Left hindlimb (tissue), 1 donor: ENCODE results near the gene TARBP2.

Experiments used
- DNase-seq: peaks from one replicate; pipeline ENCODE4 v3.0.0-alpha.2; 2018

The TARBP2 gene

DNA sequence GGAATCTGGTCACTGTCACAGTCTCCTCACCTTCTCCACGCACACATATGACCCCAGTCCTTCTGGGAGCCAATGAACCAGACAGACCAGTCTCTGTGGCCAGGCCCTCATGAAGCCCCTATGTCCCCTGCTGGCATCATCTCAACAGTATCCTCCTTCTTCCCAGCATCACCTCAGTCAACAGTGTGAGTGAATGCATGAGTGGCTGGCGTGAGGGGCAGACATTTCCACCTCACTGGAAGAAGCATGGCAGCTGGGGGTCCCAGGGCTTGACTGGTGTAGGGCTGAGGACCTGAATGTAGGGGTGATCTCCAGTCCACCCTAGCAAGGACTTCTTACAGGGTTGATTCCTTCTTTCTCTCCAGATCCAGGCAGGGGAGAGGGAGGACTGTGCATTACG lies 3.6 kb upstream of the TARBP2 start:
- no peak for DNase-seq

GRCh38 chr12:53498235-53498630 lies 2.9 kb upstream of the TARBP2 start:
- no peak for DNase-seq

- peak; percentile 83 for DNase-seq
Measured at GRCh38 chr12:53499266-53500141, 1.6 kb upstream of the TARBP2 start, which contains the start of gene MAP3K12. Gene MAP3K12 (minus strand): TSS chr12:53499458. CDS start chr12:53487391, 12,067 bp downstream.

GRCh38 chr12:53500142-53500775 lies 824 bp upstream of the TARBP2 start:
- DNase-seq, result no peak

DNA sequence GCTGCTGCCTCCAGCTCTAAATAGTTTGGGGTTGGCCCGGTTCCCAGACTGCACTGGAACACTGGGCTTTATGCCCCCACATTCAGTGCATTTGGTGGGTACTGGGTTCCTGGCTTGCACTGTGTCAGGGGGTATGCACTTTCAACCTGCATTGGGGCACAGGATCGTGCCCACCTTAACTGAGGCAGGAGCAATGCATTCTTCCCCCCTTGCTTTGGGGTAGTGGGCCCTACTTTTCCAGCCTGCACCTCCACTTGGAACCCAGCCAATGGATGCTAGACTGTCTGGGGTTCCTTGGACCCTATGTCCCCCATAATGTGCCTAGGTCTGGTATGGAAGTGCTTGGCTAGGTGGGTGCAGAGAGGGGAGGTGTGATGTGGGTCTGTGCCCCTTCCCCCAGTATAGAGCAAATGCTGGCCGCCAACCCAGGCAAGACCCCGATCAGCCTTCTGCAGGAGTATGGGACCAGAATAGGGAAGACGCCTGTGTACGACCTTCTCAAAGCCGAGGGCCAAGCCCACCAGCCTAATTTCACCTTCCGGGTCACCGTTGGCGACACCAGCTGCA lies 615 bp downstream of the TARBP2 start:
- DNase-seq, result no peak

DNA sequence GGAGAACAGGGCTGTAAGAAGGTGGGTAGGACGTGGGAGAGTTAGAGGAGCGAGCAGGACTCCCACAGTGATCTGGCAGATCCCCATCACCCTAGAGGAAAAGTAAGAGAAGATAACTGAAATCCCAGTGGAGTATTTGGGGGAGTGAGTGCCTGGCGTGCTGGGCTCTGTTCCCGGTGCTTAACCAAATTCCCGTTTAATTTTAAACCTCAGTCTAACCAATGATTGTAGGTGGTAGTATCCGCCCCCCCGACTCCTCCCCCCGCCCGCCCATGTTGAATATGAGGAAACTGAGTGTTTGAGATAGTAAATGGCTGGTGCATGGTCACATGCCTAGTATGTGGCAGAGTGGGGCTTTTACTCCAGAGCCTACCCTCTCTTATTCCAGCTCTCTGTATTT lies 1.2 kb downstream of the TARBP2 start:
- no peak for DNase-seq

DNA sequence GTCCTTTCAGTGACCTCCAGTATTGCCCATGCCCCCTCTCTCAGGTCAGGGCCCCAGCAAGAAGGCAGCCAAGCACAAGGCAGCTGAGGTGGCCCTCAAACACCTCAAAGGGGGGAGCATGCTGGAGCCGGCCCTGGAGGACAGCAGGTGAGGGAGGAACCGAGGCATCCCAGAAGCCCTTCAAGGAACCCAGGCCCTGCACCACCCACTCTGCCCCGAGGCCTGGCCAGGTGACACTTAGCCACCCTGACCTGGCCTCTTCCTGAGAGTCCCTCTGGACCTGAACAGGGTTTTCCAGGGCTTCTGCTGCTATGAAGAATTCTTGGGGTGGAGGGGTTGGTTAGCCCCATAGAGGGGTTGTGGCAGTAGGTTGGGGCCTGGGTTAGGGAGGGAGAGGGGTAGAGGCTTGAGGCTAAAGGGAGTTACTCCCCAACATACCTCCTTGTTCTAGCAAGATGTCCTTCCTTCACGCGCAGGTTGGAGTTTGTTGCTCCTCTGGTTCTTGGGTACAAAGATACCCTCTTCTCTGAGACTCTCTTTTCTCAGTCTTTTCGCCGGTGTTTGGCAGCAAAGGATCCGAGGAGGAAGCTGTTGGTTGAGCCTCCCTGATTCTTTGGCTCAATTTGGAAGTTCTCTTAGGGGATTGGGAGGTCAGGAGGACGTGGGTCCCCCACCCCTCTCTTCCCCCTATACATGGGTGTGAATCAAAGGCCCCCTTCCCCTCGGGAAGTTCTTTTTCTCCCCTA lies 2.1 kb downstream of the TARBP2 start:
- DNase-seq, result no peak

DNA sequence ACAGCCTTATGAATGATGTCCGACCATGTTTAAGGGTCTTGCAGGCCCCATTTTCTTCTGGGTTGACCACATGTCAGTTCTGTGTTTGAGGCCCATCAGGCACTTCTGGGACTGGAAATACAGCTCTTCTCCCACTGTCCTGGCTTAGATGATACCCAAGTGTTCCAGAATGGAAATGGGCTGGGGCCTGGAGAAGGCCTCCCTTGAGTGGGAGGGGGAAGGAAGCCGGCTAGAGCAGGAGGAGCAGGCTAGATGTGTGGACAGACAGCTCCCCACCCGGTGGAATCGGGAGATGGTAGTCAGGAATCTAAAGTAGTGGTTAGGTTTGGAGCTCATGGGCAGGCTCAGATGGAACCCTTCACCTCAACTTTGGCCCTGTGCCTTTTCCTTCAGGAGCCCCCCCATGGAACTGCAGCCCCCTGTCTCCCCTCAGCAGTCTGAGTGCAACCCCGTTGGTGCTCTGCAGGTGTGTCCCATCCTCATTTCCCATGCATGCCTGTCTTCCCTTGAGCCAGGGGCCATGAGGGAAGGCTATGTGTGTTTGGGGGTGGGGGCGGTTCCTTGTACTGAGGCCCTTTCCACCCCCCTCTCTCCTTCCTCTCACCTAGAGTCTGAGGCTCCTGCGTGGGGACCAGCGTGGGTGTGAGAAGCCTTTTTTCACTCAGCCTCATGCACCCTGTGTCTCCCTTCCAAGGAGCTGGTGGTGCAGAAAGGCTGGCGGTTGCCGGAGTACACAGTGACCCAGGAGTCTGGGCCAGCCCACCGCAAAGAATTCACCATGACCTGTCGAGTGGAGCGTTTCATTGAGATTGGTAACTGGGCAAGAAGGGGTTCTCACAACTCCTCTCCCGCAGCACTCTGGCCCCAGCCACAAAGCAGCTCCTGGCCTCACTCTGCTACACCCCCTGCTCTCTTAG lies 3.2 kb downstream of the TARBP2 start:
- DNase-seq, result no peak

DNA sequence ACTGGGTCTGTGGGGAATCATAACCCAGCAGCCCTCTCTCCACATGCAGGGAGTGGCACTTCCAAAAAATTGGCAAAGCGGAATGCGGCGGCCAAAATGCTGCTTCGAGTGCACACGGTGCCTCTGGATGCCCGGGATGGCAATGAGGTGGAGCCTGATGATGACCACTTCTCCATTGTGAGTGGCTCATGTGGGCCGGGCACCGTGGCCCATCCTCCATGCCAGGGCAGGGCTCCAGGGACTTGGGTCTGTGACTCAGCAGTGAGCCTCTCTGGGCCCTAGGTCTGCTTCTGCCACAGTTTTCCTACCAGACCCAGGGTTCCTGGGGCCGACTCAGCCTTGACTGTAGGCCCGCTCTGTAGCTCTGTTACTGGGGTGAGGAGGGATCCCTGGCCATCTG lies 4.0 kb downstream of the TARBP2 start:
- DNase-seq, result no peak

DNA sequence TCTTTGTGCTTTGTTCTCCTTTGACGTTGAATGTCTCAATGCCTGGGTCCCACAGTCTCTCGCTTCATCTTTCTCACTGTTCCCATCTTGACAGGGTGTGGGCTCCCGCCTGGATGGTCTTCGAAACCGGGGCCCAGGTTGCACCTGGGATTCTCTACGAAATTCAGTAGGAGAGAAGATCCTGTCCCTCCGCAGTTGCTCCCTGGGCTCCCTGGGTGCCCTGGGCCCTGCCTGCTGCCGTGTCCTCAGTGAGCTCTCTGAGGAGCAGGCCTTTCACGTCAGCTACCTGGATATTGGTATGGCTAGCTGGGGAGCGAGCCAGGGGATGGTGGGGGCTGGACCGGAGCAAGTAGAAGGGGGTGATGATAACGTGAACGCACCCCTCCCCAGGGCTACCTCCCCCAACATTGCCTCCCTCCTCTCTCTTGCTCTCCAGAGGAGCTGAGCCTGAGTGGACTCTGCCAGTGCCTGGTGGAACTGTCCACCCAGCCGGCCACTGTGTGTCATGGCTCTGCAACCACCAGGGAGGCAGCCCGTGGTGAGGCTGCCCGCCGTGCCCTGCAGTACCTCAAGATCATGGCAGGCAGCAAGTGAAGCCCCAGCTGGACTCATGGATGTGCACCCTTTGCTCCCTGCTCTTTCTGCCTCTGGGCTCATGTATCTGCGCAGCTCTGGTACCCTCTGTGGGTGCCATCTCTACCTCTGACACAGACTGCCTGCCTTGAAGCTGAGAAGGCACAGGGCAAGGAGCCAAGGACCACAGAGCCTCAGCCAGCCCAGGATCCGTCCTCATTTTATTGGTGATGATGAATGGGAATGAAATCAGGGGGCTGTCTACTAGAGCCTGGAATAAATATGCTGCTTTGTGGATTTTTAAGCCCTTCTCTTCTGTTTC lies 4.7 kb downstream of the TARBP2 start:
- no peak for DNase-seq

DNA sequence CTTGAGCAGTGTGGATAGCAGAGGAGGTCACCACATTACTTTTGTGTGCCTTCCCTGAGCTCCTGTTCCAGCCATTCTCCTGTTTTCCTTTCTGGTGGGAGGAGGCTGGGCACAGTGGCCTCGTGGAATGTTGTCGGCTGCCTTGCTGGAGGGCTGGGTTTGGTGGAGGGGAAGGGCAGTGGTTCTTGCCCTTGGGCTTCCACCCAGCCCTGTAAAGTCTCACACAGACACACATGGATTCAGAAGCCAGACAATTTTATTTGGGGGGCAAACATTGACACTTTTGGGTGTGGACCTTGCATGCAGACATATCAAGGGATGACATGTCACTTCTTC lies 5.3 kb downstream of the TARBP2 start:
- peak; percentile 28 for DNase-seq

DNA sequence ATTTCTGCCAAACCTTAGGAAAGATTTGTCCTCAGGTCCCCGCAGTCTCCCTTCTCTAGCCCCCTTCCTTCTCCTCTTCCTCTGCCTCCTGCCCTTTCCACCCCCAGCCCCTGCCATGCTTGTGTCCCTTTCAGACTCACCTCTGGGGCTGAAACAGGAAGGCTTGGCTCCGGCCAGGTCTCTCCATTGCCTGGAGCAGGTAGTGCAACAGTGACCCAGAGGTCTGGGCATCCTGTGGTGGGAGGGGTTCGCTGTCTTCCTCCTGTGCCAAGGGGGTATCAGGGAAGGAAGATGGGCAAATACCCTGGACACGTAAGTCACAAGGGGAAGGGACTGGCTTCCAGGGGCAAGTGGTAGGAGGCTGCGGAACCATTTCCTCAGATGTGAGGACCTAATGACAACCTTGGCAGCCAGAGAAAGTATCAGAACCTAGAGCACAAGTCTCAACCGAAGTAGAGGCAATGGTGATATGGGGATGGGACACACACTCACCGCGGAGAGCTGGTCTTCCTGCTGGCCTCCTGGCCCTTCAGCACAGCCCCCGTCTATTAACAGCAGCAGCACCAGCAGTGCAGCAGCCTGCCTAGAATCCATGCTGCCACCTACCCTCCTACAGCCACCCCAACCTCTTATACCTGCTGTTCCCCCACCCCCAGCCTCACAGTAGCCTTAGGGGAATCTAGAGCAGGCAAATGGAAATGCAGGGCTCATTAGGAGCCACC lies 6.0 kb downstream of the TARBP2 start, which contains the start of gene NPFF:
NPFF (minus strand) TSS at position 604 of the 722 bp plus-strand sequence; CDS start at position 594, 10 bp downstream.
- no peak for DNase-seq

- no peak for DNase-seq
Measured at GRCh38 chr12:53507603-53507885, 6.5 kb downstream of the TARBP2 start.

GRCh38 chr12:53508534-53509170 lies 7.6 kb downstream of the TARBP2 start:
- DNase-seq, result peak; percentile 85

DNA sequence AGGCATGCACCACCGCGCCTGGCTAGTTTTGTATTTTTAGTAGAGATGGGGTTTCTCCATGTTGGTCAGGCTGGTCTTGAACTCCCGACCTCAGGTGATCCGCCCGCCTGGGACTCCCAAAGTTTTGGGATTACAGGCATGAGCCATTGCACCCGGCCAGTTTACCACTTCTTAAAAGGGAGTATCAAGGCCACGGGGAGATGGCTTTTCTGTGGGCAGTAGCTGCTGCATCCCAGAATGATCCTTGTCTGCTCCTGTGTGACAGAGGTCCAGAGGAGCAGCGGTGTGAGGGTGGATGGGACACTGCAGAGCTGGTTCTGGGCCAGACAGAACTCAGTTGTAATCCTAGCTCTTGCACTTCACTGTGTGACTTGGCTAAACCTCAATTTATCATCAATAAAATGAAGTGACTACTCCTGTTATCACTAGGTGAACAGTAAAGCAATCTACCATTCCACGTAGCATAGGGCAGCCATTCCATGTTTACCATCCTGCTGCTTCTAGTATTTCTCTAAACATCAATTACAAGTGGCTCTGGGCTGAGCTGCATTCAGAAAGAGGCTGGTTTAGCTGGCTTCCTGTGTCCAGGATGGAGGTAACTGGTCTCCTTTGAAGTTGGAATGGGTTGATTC lies 9.2 kb downstream of the TARBP2 start:
- no peak for DNase-seq

DNA sequence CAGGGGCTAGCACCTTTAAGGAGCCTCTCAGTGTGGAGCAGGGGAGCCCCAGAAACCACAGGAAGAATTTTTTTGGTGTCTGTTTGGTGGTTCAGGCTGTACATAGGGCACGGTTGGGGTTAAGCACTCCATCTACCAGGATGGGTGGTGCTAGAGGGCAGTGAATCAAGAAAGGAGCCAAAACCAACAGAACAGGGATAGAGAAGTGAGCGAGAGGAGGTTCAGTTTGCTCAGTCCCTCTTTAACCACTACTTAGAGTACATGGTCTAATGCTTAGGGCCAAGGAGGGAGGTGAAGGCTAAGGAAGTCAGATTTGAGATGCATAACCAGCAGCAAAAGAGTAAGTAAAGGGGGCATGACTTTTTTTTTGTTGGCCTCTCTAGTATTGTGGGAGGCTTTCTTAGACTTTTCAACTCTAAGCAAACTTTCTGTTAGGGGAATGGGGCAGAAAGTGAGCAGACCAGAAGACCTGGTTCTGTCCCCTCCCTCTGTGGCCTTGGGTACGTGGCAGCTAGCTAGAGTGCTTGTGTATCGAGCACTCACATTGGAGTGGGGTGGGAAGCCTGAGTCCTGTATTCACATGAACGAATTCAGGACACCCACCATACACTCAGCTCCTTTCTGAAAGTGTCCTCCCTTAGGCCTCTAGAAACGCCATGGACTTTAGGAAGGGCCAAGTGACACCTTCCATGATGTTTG lies 12.8 kb downstream of the TARBP2 start:
- no peak for DNase-seq

- DNase-seq, result no peak
Measured at GRCh38 chr12:53514628-53515290, 13.7 kb downstream of the TARBP2 start.

GRCh38 chr12:53515291-53515680 lies 14.2 kb downstream of the TARBP2 start:
- no peak for DNase-seq
